GM12872 (cell line): ENCODE results near the gene MED12L.

ENCODE experiments used
- CTCF ChIP-seq: IDR thresholded peaks from 3 replicates; pipeline ENCODE4 v1.5.1; 2011; ENCODE audit warnings: low read depth, mild to moderate bottlenecking, low read length, moderate library complexity; ENCODE audit not compliant: insufficient read depth

The MED12L gene

GRCh38 chr3:151174351-151174750, 88.9 kb downstream of the MED12L start:
- TF ChIP-seq CTCF, result no peak

GRCh38 chr3:151175952-151176351, 90.5 kb downstream of the MED12L start:
- TF ChIP-seq CTCF, result no peak

GRCh38 chr3:151178208-151178845, 92.9 kb downstream of the MED12L start:
- TF ChIP-seq CTCF, result no peak

DNA sequence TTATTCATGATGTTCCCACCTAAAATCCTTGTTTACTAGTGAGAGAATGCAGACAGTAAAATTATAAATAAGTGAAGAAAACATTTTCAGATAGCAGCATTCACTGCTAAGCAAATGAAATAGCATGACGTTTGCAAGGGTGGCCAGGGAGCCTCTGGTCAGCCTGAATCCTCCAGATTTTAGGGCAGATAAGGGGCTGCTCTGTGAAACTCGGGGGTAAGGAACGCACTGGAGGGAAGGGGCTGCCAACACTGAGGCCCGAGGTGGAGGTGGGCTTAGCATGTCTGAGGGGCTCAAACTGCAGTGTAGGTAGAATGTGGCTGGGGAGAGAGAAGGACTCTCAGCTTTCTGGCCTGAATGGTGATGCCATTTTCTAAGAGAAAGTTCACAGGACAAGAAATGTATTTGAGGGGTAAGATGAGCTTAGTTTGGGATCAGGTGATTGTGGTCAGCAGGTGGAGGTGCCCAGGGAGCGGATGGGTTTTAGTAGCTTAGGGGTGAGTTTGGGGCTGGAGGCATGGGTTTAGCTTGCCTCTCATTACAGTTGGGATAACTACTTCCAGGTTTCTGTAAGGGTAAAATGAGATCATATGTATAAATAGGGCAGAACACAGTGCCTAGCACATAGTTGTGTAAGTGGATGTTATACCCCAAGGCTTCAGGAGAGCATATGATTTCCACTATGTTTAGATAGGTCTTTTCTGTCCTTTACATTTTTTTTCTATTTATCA, 97.0 kb downstream of the MED12L start:
- no peak for TF ChIP-seq CTCF

DNA sequence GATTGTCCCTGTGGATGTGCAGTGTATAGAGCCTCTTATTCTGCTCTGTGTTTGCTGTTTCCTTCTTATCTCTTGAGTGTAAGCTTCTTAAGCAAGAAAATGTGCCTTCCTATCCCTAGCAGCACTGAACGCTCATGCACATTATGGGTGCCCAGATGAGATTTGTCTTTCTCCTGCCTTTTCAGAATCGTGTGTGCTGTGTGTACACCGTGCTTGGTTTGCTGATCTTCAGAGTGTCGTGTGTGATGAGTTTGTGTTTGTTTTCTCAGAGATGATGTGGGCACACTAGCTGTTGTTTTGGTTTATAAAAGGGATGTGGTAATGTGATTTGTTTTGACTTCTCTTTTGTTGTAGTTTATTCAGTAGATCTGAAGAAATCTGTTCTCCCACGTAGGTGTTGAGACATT, 97.8 kb downstream of the MED12L start:
- no peak for TF ChIP-seq CTCF

DNA sequence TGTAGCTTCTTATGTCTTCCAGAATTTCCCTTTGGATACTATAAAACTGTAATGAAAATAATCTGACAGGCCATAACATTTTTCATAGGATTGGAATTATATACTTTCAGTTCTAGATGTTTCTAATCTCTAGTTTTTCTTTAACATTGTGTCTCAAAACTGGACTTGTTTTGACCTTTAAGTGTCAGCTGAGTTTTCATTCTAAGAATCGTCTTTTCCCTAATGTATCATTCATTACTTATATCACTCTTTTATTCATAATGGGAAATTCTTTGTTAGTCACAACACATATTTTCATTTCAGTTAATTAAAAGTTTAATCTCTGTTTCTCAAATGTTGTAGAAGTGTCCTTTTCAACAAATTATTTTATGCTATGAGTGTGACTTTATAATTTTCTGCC, 105.6 kb downstream of the MED12L start:
- no peak for TF ChIP-seq CTCF

GRCh38 chr3:151192545-151192944, 107.1 kb downstream of the MED12L start:
- no peak for TF ChIP-seq CTCF
